Endothelial cell of umbilical vein (primary cell): Measurements from ENCODE around the gene FILIP1.

Experiments used
- EZH2 ChIP-seq: IDR thresholded peaks from 2 replicates; pipeline ENCODE4 v1.6.1; 2012; ENCODE audit warnings: borderline replicate concordance, low read depth, mild to moderate bottlenecking, moderate library complexity, low read length, inconsistent platforms; ENCODE audit not compliant: severe bottlenecking
- FOS ChIP-seq: IDR thresholded peaks from 2 replicates; pipeline ENCODE4 v1.6.1; 2011; ENCODE audit warnings: mild to moderate bottlenecking, low read length, moderate library complexity, borderline replicate concordance; ENCODE audit not compliant: insufficient read depth
- MAX ChIP-seq: IDR thresholded peaks from 2 replicates; pipeline ENCODE4 v1.6.1; 2011; ENCODE audit not compliant: insufficient read depth, insufficient read length
- POLR2A ChIP-seq: IDR thresholded peaks from 2 replicates; pipeline ENCODE4 v1.6.1; 2012; ENCODE audit warnings: low read depth, mild to moderate bottlenecking, control low read depth, low read length
- TF ChIP-seq, protein P1 (sequence below), 2 donors: IDR thresholded peaks; 1 replicate in 1 of 2; 2 replicates in 1 of 2; pipeline ENCODE4 v1.5.1; 2011; ENCODE audit warnings: low read length in 2 of 2, mild to moderate bottlenecking in 2 of 2, moderate library complexity in 2 of 2, control low read depth in 1 of 2, inconsistent platforms in 1 of 2, low read depth in 1 of 2; ENCODE audit not compliant: insufficient read depth in 1 of 2; ENCODE audit errors: extremely low read depth in 1 of 2

GRCh38 chr6:75374961-75375400, 118.6 kb downstream of the FILIP1 start:
- TF ChIP-seq, protein P1, sequence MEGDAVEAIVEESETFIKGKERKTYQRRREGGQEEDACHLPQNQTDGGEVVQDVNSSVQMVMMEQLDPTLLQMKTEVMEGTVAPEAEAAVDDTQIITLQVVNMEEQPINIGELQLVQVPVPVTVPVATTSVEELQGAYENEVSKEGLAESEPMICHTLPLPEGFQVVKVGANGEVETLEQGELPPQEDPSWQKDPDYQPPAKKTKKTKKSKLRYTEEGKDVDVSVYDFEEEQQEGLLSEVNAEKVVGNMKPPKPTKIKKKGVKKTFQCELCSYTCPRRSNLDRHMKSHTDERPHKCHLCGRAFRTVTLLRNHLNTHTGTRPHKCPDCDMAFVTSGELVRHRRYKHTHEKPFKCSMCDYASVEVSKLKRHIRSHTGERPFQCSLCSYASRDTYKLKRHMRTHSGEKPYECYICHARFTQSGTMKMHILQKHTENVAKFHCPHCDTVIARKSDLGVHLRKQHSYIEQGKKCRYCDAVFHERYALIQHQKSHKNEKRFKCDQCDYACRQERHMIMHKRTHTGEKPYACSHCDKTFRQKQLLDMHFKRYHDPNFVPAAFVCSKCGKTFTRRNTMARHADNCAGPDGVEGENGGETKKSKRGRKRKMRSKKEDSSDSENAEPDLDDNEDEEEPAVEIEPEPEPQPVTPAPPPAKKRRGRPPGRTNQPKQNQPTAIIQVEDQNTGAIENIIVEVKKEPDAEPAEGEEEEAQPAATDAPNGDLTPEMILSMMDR (IDR thresholded peaks at IDR 0.05; ENCODE audit: extremely low read depth in 1 of 2, insufficient read depth in 1 of 2, low read depth in 1 of 2, low read length in 2 of 2), result no peak
- TF ChIP-seq POLR2A (no peak), MAX (no peak), FOS (no peak), EZH2 (no peak)
